K562 (cell line): Measurements from ENCODE around the gene MMP27. TPM values are rescaled to one million over a fixed set of nuclear protein-coding genes. Genes with fewer than 3 reads are reported as not detected.
A peak's percentile ranks its signal among the peaks of the same experiment; 100 is the strongest.

Experiments
- BACH1 ChIP-seq: fragments of 200-800 bp; sonication (Bioruptor generic); IDR thresholded peaks from 2 replicates; pipeline ENCODE4 v1.6.1; 2016; ENCODE audit warnings: missing genetic modification characterization, missing compliant biosample characterization
- CAMTA2 ChIP-seq: fragments of 250-450 bp; sonication (Bioruptor Pico); conservative IDR thresholded peaks from 2 replicates; pipeline ENCODE4 v1.5.1; 2022
- ELF1 ChIP-seq: fragments of 200-800 bp; sonication (Bioruptor generic); IDR thresholded peaks from 2 replicates; pipeline ENCODE4 v1.6.1; 2016; ENCODE audit warnings: missing genetic modification characterization, missing compliant biosample characterization
- ELK1 ChIP-seq: sonication (generic); formaldehyde crosslinking; IDR thresholded peaks from 2 replicates; pipeline ENCODE4 v1.8.1; 2022; ENCODE audit warnings: missing genetic modification reagents
- EP300 ChIP-seq: IDR thresholded peaks from 2 replicates; pipeline ENCODE4 v1.6.1; 2012; ENCODE audit warnings: low read length, improper control_type of control experiment
- JUN ChIP-seq, 2 experiments: sonication (generic) in 1 of 2; formaldehyde crosslinking in 1 of 2; IDR thresholded peaks; 2 replicates each; pipeline versions ENCODE4 v1.6.1 to v1.8.0; 2012 to 2022; ENCODE audit warnings: borderline replicate concordance in 2 of 2, mild to moderate bottlenecking in 2 of 2, improper control_type of control experiment in 1 of 2, low read depth in 1 of 2, low read length in 1 of 2, missing genetic modification reagents in 1 of 2
- NFIX ChIP-seq: fragments of 250-450 bp; sonication (Bioruptor Pico); IDR thresholded peaks from 2 replicates; pipeline ENCODE4 v1.4.0; 2020; ENCODE audit warnings: low read depth, mild to moderate bottlenecking, moderate library complexity
- SIRT6 ChIP-seq: IDR thresholded peaks from one replicate; pipeline ENCODE4 v1.6.1; 2012; ENCODE audit warnings: low read depth, mild to moderate bottlenecking, control low read depth, inconsistent platforms, low read length, moderate library complexity
- TCF3 ChIP-seq: sonication (generic); formaldehyde crosslinking; IDR thresholded peaks from 2 replicates; pipeline ENCODE4 v1.4.0; 2020; ENCODE audit warnings: mild to moderate bottlenecking, missing genetic modification reagents
- ZNF639 ChIP-seq, 2 experiments: fragments of 200-800 bp in 1 of 2; sonication (Bioruptor generic) in 1 of 2; sonication (generic) in 1 of 2; formaldehyde crosslinking in 1 of 2; IDR thresholded peaks in 1 of 2; conservative IDR thresholded peaks in 1 of 2; 2 replicates each; pipeline versions ENCODE4 v1.5.0 to v1.6.1; 2016 to 2020; ENCODE audit warnings: missing compliant biosample characterization in 1 of 2, missing genetic modification characterization in 1 of 2, missing genetic modification reagents in 1 of 2
- ZNF644 ChIP-seq: fragments of 200-800 bp; sonication (Bioruptor generic); IDR thresholded peaks from 2 replicates; pipeline ENCODE4 v1.6.1; 2016; ENCODE audit warnings: low read depth, missing genetic modification characterization, missing compliant biosample characterization
- ZNF780A ChIP-seq: fragments of 250-450 bp; sonication (Bioruptor Pico); IDR thresholded peaks from 2 replicates; pipeline ENCODE4 v1.5.0; 2021; ENCODE audit warnings: mild to moderate bottlenecking
- polyA plus RNA-seq, 8 experiments: library from polyadenylated mRNA; depleted of rRNA in 4 of 8; stranded (reverse) in 5 of 8; unstranded in 3 of 8; fragments of >200 nt; fragmentation: Nextera tagmentation in 2 of 8; fragmentation: Illumina TruSeq in 1 of 8; extraction: Ambion mirVana in 2 of 8; extraction: Trizol in 1 of 8; gene quantifications; 2 replicates each; pipeline versions ENCODE4 v1.2.1 to v1.2.3, GENCODE V29; 2011 to 2014; ENCODE audit warnings: inconsistent platforms in 1 of 8, missing spikeins in 1 of 8
- total RNA-seq, 7 experiments: library from RNA; depleted of rRNA in 6 of 7; stranded (reverse); fragments of >200 nt in 6 of 7; fragmentation: Illumina TruSeq in 2 of 7; extraction: Trizol in 2 of 7; gene quantifications; 2 replicates each; pipeline versions ENCODE4 v1.2.1 to v1.2.3, GENCODE V29; 2011 to 2021; ENCODE audit warnings: low replicate concordance in 1 of 7
- TF ChIP-seq, protein P1 (sequence below): fragments of 450-650 bp; IDR thresholded peaks from 2 replicates; pipeline ENCODE4 v1.6.1; 2018; ENCODE audit warnings: mild to moderate bottlenecking, low read depth; ENCODE audit not compliant: partially characterized antibody
- TF ChIP-seq, protein P2 (sequence below): sonication (generic); formaldehyde crosslinking; IDR thresholded peaks from 2 replicates; pipeline ENCODE4 v1.8.0; 2022; ENCODE audit warnings: mild to moderate bottlenecking, missing genetic modification reagents
- TF ChIP-seq, protein P3 (sequence below): sonication (generic); formaldehyde crosslinking; IDR thresholded peaks from 2 replicates; pipeline ENCODE4 v1.8.0; 2022; ENCODE audit warnings: mild to moderate bottlenecking, missing genetic modification reagents, borderline replicate concordance

MMP27 gene
- total and polyA plus RNA-seq, 9 of the 15 experiments (the other 6 are each of a cell fraction or from before 2014, with no cell fraction given), result not detected

GRCh38 chr11:102653744-102654291, 51.8 kb downstream of the MMP27 start (continued):
- TF ChIP-seq, protein P1, sequence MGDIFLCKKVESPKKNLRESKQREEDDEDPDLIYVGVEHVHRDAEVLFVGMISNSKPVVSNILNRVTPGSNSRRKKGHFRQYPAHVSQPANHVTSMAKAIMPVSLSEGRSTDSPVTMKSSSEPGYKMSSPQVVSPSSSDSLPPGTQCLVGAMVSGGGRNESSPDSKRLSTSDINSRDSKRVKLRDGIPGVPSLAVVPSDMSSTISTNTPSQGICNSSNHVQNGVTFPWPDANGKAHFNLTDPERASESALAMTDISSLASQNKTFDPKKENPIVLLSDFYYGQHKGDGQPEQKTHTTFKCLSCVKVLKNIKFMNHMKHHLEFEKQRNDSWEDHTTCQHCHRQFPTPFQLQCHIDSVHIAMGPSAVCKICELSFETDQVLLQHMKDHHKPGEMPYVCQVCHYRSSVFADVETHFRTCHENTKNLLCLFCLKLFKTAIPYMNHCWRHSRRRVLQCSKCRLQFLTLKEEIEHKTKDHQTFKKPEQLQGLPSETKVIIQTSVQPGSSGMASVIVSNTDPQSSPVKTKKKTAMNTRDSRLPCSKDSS, result no peak
- TF ChIP-seq BACH1, result no peak
- TF ChIP-seq CAMTA2, result no peak
- TF ChIP-seq ELF1, result no peak
- no peak for TF ChIP-seq NFIX
- no peak for TF ChIP-seq ZNF639 (CRISPR knock-in tag; conservative IDR thresholded peaks at IDR 0.05 in 1 of 2, IDR thresholded peaks at IDR 0.05 in 1 of 2)
- TF ChIP-seq JUN (IDR thresholded peaks at IDR 0.05; ENCODE audit: borderline replicate concordance, low read depth, low read length), result no peak
- peak; percentile 94 for TF ChIP-seq JUN (CRISPR knock-in tag; IDR thresholded peaks at IDR 0.05; ENCODE audit: borderline replicate concordance)
- TF ChIP-seq, protein P2, sequence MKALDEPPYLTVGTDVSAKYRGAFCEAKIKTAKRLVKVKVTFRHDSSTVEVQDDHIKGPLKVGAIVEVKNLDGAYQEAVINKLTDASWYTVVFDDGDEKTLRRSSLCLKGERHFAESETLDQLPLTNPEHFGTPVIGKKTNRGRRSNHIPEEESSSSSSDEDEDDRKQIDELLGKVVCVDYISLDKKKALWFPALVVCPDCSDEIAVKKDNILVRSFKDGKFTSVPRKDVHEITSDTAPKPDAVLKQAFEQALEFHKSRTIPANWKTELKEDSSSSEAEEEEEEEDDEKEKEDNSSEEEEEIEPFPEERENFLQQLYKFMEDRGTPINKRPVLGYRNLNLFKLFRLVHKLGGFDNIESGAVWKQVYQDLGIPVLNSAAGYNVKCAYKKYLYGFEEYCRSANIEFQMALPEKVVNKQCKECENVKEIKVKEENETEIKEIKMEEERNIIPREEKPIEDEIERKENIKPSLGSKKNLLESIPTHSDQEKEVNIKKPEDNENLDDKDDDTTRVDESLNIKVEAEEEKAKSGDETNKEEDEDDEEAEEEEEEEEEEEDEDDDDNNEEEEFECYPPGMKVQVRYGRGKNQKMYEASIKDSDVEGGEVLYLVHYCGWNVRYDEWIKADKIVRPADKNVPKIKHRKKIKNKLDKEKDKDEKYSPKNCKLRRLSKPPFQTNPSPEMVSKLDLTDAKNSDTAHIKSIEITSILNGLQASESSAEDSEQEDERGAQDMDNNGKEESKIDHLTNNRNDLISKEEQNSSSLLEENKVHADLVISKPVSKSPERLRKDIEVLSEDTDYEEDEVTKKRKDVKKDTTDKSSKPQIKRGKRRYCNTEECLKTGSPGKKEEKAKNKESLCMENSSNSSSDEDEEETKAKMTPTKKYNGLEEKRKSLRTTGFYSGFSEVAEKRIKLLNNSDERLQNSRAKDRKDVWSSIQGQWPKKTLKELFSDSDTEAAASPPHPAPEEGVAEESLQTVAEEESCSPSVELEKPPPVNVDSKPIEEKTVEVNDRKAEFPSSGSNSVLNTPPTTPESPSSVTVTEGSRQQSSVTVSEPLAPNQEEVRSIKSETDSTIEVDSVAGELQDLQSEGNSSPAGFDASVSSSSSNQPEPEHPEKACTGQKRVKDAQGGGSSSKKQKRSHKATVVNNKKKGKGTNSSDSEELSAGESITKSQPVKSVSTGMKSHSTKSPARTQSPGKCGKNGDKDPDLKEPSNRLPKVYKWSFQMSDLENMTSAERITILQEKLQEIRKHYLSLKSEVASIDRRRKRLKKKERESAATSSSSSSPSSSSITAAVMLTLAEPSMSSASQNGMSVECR (CRISPR knock-in tag), result peak; percentile 76; the same call in 1 of the 2 replicates
- peak; percentile 69; the same call in 1 of the 2 replicates for TF ChIP-seq ELK1 (CRISPR knock-in tag)
- no peak for TF ChIP-seq EP300
- no peak for TF ChIP-seq TCF3 (CRISPR knock-in tag)
- no peak for TF ChIP-seq ZNF780A (CRISPR knock-in tag)
- TF ChIP-seq SIRT6, result no peak
- TF ChIP-seq, protein P3, sequence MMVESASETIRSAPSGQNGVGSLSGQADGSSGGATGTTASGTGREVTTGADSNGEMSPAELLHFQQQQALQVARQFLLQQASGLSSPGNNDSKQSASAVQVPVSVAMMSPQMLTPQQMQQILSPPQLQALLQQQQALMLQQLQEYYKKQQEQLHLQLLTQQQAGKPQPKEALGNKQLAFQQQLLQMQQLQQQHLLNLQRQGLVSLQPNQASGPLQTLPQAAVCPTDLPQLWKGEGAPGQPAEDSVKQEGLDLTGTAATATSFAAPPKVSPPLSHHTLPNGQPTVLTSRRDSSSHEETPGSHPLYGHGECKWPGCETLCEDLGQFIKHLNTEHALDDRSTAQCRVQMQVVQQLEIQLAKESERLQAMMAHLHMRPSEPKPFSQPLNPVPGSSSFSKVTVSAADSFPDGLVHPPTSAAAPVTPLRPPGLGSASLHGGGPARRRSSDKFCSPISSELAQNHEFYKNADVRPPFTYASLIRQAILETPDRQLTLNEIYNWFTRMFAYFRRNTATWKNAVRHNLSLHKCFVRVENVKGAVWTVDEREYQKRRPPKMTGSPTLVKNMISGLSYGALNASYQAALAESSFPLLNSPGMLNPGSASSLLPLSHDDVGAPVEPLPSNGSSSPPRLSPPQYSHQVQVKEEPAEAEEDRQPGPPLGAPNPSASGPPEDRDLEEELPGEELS (CRISPR knock-in tag), result peak; percentile 99
- no peak for TF ChIP-seq ZNF644 (tag)
